Stimulated activated CD8-positive, alpha-beta memory T cell treated with anti-CD3 and anti-CD28 coated beads, Interleukin-4, amount 100 ng/mL, for 24 hours (primary cell): Measurements from ENCODE around the gene RPAP2.
"Not testable (repeated sequence)": the region's sequence is repeated elsewhere in the genome, so short reads cannot be mapped to it uniquely, and the experiment has no call there.

Experiments used
- DNase-seq: peaks from one replicate; pipeline ENCODE4 v3.0.0-alpha.2; 2020; ENCODE audit warnings: low read depth

RPAP2 gene

DNA sequence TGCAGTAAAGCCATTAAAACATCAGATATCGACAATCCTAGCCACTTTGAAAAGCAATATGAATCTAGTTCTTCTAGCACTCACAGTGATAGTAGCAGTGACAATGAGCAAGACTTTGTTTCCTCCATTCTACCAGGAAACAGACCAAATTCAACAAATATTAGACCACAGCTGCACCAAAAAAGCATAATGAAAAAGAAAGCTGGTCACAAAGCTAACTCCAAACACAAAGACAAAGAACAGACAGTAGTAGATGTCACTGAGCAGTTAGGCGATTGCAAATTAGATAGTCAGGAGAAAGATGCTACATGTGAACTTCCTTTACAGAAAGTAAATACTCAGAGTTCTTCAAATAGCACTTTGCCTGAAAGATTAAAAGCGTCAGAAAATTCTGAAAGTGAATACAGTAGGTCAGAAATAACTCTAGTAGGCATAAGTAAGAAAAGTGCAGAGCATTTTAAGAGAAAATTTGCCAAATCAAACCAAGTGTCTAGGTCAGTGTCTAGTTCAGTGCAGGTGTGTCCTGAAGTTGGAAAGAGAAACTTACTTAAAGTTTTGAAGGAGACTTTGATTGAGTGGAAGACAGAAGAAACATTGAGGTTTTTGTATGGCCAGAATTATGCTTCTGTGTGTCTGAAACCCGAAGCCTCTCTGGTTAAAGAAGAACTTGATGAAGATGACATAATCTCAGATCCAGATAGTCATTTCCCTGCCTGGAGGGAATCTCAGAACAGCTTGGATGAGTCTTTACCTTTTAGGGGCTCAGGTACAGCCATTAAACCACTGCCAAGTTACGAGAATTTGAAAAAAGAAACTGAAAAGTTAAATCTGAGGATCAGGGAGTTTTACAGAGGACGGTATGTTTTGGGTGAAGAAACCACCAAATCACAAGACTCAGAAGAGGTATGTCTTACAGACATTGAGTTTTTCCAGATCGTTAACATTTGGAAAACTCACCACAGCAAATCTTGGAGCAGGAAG, 24.9 kb downstream of the RPAP2 start:
- DNase-seq = no peak

DNA sequence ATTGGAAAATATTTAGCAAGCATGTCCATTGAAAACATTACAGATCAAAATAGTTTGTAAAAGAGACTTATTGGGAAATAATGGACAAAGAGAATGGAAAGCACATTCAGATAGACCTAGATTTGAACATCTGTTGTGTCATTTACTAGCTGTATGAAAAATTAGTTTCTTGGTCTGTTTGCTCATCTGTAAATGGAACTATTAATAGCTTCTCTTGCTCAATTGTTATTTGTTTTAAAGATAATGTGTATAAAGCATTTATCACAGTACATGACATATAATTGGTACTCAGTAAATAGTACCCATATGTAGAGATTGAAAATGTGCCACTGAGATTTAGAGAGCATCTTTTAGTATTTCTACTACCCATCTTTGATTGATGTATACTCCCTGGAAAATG, 25.9 kb downstream of the RPAP2 start:
- DNase-seq = no peak

DNA sequence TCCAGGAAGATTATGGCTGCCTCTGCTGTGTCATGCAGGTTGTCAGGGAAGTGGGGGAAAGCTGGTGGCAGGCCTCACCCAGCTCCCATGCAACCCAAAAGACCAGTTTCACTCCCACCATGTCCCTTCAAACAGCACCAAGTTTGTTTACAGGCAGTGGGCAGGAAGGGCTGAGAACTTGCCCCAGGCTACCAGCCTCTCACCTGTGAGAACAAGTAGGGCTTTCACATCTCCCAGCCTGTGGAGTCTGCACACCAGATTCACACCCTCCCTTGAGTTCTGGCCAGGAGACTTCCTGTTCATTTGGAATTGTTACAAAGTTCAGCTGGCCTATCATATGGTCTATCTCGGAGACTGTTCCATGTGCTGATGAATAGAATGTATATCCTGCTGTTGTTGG, 27.8 kb downstream of the RPAP2 start:
- DNase-seq = no peak

DNA sequence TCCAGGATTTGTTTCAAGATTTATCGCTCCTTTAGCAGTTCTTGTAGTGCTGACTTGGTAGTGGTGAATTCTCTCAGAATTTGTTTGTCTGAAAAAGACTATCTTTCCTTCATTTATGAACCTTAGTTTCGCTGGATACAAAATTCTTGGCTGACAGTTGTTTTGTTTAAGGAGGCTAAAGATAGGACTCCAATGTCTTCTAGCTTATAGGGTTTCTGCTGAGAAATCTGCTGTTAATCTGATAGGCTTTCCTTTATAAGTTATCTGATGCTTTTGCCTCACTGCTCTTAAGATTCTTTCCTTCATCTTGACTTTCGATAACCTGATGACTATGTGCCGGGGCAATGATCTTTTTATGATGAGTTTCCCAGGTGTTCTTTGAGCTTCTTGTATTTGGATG, 28.9 kb downstream of the RPAP2 start:
- no peak for DNase-seq

DNA sequence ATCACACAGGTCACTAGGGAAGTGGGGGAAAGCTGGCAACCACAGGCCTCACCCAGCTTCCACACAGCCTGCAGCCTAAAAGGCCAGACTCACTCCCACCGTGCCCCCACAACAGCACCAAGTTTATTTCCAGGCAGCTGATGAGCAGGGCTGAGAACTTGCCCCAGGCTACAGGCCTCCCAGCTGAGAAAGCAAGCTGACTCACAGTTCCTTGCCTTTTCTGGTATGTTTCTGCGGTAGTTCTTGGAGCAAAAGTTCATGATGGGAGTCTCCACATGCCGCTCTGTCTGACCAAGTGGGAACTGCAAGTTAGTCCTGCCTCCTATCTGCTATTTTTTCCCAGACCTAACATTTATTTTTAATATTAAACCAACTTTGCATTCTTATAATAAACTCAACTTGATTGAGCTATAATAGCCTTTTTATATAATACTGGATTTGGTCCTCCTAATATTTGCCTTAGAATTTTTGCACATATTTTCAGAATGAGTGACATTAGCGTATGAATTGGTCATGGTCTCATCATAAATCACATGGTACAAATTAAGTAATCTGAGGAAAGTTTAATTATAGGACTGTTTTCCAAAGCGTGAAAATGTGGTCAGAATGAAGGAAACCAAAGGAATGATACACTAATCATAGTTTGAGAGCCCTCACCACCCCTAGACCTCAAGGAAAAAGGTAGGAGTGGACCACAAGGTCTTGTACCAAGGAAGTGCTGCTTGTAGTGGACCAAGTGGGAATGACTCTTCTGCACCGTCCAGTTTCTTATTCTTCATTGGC, 30.7 kb downstream of the RPAP2 start:
- DNase-seq = no peak

DNA sequence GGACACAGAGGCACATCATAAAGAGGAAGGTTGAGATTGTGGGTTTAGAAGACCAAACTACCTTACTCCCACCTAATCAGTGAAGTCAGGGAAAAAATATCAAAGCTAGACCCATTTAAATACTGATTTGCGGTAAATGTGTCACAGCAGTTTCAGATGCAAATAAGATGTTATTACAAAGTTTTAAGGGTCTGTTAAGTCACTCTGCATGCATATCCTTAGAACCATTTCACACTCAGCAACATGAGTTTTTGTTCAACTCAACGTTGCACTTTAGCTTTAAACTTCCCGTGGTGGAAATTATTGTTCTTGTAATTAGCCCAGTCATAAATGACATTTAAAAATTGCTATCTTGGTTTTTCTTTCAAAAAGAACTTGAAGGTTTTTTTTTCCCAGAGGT, 34.8 kb downstream of the RPAP2 start:
- DNase-seq = no peak

DNA sequence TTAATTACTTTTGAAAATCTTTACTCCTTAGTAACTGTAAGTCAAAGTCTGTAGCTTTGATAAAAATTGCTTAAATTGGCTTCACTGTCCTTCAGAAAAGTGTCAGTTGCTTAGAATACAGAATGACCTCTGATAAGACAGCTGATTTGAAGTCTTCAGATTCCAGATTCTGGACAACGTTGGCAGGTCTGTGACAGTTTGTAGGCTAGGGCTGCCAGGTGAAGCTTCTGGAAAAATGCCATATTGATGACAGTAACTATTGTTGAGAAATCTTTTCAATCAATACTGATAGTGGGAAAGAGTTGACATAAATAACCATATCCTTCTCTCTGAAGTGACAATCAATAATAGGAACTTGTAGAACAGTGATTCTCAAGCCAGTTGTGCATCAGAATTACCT, 41.3 kb downstream of the RPAP2 start:
- no peak for DNase-seq

DNA sequence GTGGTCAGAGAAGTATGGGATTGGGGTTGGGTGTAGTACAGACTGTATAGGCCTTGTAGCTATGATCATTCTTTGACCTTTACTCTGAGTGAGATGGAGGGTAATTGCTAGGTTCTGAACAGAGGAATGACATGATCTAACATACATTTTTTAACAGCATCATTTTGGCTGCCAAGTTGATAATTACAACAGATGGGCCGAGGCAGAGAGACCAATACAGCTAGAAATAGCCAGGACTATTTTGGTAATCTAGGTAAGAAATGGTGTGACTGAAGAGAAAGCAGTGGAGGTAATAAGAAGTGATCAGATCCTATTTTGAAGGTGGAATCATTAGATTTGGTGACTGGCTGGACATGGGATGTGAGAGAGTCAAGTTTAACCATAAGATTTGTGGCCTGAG, 43.5 kb downstream of the RPAP2 start:
- no peak for DNase-seq

DNA sequence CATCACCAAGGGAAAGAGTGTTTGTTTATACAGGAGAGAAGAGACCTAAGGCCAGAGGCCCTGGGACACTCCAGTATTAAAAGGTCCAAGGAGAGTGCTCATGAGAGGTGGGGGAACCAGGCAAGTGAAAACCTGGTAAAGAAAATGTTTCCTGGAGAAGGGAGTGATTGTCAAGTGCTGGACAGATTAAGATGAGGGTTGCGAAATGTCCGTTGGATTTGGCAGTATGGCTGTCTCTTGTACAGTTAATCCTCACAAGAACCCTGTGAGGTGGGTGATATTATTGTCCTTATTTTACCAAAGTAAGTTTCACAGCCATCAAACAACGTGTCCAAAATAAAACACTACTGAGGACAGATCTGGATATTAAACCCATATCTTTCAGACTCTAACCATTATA, 44.2 kb downstream of the RPAP2 start:
- no peak for DNase-seq

DNA sequence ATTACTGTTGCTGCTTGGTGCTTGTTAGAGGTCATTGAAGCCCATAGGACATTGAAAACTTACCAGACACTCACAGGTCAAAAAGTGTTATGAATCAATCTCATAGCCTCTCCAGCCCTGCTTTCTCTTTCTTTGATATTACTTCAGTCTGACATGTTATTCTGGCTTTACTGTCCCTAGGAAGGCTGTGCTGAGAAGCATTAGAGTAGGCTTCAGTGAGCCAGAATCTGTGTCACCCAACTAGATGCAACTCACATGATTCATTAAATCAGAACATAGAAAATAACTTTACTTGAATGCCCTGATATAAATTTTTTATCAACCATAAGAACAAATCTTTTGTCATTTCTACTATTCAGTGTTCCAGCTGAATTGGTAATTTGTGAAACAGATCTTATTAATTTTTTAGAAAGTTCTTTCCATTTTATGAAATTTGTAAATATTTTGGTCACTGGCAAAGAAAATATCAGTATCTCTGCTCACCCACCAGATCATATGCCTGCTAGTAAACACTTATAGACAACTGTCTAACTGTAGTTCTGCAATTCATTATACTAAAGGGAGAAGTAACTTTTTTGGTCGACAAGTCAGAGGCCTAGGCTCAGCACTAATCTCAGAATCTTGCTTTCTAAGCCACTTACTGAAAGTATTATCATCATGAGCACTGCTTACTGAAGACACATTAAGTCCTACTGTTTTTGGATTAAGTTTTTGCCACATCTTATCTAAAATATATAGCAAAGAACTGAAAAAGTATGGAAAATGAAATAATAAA, 48.2 kb downstream of the RPAP2 start:
- no peak for DNase-seq

DNA sequence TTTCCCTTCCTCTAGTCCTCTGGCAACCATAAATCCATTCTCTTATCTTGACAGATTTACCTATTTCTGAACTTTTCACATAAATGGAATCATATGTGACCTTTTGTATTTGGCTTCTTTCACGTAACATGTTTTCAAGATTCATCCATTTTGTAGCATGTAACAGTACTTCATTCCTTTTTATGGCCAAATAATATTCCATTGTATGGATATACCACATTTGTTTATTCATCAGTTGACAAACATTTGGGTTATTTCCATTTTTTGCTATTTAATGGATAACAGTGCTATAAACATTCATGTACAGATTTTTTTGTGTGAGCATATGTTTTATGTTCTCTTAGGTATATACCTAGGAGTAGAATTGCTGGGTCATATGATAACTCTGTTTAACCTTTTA, 54.0 kb downstream of the RPAP2 start:
- DNase-seq = no peak

DNA sequence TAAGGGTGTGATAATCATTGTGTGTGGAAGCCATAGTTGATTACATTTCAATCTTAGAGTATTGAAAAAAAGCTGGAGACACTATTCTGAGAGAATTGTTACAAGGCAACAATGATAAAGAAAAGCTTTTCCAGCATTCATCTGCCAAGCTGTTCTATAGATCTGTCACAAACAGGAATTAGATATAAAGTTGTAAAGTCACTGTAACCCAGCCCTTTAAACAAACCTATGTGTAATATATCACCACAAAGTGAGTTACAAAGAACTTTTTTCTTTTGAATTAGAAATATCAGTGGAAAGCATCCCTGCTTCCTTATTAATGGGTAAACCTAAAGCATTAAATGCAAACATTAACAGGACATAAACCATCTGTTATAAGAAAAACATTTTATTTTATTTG, 55.4 kb downstream of the RPAP2 start:
- no peak for DNase-seq

DNA sequence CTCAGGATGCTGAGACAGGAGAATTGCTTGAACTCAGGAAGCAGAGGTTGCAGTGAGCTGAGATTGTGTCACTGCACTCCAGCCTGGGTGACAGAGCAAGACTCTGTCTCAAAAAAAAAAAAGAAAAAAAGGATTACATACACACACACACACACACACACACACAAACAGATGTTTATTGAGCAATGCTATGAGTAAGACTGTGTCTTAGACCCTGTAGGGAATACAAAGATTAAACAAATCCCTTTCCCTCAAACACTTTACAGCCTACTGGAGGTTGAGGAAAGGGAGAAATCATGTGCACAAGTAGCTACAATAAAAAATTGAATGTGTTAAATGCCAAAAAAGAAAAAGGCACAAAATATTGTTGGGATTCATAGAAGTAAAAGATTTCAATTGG, 58.1 kb downstream of the RPAP2 start:
- no peak for DNase-seq

DNA sequence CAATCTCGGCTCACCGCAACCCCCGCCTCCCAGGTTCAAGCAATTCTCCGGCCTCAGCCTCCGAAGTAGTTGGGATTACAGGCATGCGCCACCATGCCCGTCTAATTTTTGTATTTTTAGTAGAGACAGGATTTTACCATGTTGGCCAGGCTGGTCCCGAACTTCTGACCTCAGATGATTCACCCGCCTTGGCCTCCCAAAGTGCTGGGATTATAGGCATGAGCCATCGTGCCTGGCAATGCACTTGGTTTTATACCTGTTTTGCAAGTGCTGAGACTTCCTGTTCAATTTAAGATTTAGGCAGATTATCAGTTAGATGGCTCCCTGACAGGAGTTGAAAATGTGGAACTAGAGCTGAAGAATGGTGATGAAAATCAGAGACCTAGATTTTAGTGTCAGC, 60.5 kb downstream of the RPAP2 start:
- DNase-seq = not testable (repeated sequence)

DNA sequence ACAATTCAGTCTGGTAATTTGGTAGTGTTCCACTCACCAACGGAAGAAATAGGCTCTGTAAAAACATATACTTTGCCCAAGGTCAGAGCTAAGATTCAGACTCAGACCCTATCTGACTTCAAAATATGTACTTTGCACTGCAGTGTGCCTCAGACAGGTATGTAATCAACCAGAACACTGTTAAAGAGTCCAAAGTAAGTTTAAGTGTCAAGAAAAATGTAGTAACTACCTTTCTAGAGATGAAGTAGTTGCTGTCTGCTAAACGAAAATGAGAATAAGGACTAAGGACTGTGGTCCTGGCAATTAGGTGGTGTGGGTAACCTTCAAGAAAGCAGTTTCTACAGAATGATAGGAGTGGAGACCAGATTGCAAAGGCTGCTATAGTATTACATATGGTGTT, 61.1 kb downstream of the RPAP2 start:
- no peak for DNase-seq

DNA sequence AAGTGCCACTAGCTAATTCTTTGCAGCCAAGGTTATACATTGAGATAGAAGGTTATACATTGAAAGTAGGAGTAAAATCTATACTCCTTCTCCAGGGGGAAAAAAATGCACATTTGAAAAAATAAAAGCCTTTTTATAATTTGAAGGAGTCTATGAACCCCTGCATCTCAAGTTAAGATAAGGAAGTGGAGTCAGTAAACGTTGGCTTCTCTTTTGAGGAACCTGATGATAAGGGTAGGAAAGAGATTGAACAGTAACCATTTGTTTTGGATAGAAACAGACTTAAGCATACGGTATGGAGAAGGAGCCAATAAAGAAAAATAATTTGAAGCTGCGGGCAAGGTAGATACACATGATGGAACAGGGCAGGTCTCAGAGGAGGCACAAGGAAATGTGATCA, 64.1 kb downstream of the RPAP2 start:
- DNase-seq = no peak

DNA sequence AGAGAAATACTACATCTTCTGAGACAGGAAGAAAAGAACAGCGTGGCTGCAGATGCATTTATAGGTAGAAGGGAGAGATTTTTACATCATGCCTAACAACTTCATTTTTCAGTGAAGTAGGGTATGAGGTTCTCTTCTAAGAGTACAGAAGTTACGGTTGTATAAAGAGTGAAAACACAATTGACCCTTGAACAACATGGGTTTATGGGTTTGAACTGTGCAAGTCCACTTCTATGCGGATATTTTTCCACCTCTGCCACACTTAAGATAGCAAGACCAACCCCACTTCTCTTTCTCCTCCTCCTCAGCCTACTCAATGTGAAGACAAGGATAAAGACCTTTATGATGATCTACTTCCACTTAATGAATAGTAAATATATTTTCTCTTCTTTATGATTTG, 64.5 kb downstream of the RPAP2 start:
- no peak for DNase-seq

DNA sequence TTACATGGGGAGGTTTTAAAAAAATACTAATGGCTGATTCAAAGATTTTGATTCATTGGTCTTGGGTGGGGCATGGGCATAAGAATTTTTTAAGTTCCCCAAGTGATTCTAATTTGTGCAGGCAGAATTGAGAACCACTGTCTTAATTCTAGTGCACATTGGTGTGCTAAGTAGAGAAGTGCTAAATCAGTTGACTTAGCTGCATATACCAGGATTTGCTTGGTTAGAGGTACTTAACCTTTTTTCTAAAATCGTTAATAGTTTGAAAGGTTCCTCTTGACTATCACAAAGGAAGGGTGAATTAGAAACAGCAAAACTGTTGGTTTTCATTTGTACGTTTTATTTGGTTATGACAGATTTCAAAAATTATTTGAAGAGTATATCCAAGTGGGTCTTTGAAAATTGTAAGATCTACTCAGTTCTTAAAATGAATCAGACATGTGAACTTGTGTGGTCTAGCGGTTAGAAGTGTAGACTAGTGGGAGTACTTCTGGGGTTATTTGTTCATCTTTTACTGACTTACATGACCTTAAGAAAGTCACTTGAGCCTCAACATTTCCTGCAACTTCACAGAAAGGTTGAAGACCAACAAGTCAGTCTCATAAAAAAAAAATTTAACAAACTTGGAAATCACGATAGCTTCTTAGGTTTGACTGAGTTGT, 66.7 kb downstream of the RPAP2 start:
- no peak for DNase-seq

DNA sequence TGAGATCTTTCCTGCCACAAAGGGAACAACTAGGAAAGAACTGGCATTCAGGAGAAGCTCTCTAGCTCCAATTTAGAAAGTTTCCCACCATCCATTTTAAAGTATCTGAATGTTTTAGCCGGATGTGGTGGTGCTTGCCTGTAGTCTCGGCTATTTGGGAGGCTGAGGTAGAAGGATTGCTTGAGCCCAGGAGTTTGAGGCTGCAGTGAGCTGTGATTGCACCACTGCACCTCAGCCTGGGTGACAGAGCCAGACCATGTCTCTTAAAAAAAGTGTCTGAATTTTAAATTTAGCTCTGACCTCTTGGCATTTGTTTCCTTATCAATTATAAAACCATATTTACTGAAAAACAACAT, 67.2 kb downstream of the RPAP2 start:
- no peak for DNase-seq

DNA sequence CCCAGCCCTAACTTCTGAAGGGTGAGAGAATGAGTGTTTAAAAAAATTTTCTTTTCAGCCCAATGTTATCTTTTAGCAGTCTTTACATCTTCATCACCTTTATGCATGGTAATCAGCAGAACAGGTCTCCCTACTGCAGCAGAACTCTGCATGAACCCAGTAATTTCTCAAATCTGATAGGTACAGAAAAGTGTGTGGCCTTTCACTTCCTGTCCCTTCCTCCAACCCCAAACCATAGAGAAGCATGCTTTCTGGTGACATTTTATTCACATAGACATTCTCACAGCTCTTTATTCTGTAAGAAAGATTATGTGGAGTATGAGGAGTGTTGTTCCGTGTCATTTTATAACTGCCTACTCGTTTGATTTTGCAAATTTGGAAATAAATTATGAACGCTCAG, 68.6 kb downstream of the RPAP2 start:
- no peak for DNase-seq

DNA sequence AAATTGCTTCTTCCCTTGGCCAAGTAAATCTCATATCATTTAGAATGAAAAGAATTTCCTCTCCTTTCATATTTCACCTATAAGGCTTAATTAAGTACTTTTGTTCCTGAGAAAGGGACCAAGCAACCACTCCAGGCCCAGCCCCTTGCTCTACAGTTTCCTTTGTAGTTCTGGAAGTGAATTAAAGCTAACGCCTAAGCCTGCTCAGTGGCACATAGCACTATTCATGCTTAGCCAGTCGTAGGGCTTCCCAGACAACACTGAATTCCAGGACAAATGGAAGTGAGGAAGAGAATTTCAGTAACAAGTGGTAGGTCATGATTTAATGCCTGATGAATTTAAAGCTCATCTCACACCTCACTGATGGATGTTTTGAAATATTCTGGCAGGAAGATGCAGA, 73.3 kb downstream of the RPAP2 start:
- DNase-seq = no peak

DNA sequence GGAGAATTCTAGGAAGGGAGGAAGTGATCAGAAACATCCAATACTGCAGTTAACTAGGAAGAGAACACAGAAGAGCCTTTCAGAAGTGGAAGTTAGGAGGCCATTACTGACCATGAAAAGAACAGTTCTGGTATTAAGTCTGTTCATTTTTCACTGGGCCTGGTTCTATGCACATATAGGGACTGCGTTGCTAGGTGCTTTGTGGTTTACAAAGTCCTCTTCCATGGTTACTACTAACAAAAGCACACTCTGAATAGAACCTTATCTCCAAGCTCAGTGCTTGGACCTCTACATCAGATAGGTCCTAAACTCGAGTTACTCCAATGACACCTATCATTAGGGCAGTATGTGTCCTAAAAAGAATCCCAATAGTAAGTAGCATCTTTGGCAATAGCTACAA, 75.4 kb downstream of the RPAP2 start:
- DNase-seq = no peak
